ENCODE results near the gene ARHGAP12. TPM values are rescaled to one million over a fixed set of nuclear protein-coding genes. Genes with fewer than 3 reads are reported as not detected.
A peak's percentile ranks its signal among the peaks of the same experiment; 100 is the strongest.

The ARHGAP12 gene
- total RNA-seq, 2 donors from 2014 or later, result 26.3 to 37.2 TPM

GRCh38 chr10:31847515-31847914 is 81.1 kb downstream of the ARHGAP12 start:
- no peaks in the 10 kb centered on the region for H3K27me3 ChIP-seq (replicated peaks; ENCODE audit: insufficient read depth)
- H3K36me3 ChIP-seq, result no peaks in the 10 kb centered on the region
- H3K27ac ChIP-seq, result no peak overlapping the region
- ATAC-seq (ENCODE audit: insufficient number of reproducible peaks, low FRiP score, low read depth) (no peak), DNase-seq (ENCODE audit: low spot score) (no peak)
- H3K9me3 ChIP-seq, result no peaks in the 10 kb centered on the region
- no peak for TF ChIP-seq CTCF (IDR thresholded peaks at IDR 0.05)
- peaks cover 3 to 6% of the 10 kb centered on the region in 2 donors for H3K4me1 ChIP-seq (ENCODE audit: control insufficient read depth in 1 of 2, low read depth in 2 of 2)
- no peak overlapping the region for H3K4me3 ChIP-seq

- no peaks in the 10 kb centered on the region for H3K9me3 ChIP-seq
- no peaks in the 10 kb centered on the region for H3K4me1 ChIP-seq (ENCODE audit: control insufficient read depth in 1 of 2, low read depth in 2 of 2)
- H3K36me3 ChIP-seq, result no peaks in the 10 kb centered on the region
- no peak overlapping the region for H3K27ac ChIP-seq
- DNase-seq (ENCODE audit: low spot score) (no peak), ATAC-seq (ENCODE audit: insufficient number of reproducible peaks, low FRiP score, low read depth) (no peak)
- TF ChIP-seq CTCF (IDR thresholded peaks at IDR 0.05), result no peak
- no peaks in the 10 kb centered on the region for H3K27me3 ChIP-seq (replicated peaks; ENCODE audit: insufficient read depth)
- H3K4me3 ChIP-seq, result no peak overlapping the region
These were observed 89.9 kb downstream of the ARHGAP12 start for GRCh38 chr10:31838709-31839108.

GRCh38 chr10:31838065-31838464 is 90.6 kb downstream of the ARHGAP12 start:
- TF ChIP-seq CTCF (IDR thresholded peaks at IDR 0.05), result no peak
- Histone ChIP-seq H3K27ac (no peak overlapping the region), H3K4me3 (no peak overlapping the region), H3K36me3 (no peaks in the 10 kb centered on the region), H3K27me3 (replicated peaks; ENCODE audit: insufficient read depth) (no peaks in the 10 kb centered on the region), H3K4me1 (ENCODE audit: control insufficient read depth in 1 of 2, low read depth in 2 of 2) (no peaks in the 10 kb centered on the region), H3K9me3 (no peaks in the 10 kb centered on the region)
- ATAC-seq (ENCODE audit: insufficient number of reproducible peaks, low FRiP score, low read depth), result no peak
- no peak for DNase-seq (ENCODE audit: low spot score)

- no peaks in the 10 kb centered on the region for H3K27me3 ChIP-seq (replicated peaks; ENCODE audit: insufficient read depth)
- no peak for ATAC-seq (ENCODE audit: insufficient number of reproducible peaks, low FRiP score, low read depth)
- peak; percentile 79 for TF ChIP-seq CTCF (IDR thresholded peaks at IDR 0.05)
- no peak overlapping the region for H3K27ac ChIP-seq
- H3K4me1 ChIP-seq (ENCODE audit: control insufficient read depth in 1 of 2, low read depth in 2 of 2), result no peaks in the 10 kb centered on the region
- H3K9me3 ChIP-seq, result no peaks in the 10 kb centered on the region
- no peak overlapping the region for H3K4me3 ChIP-seq
- no peaks in the 10 kb centered on the region for H3K36me3 ChIP-seq
- no peak for DNase-seq (ENCODE audit: low spot score)
These were observed 91.8 kb downstream of the ARHGAP12 start for GRCh38 chr10:31836569-31837406.

GRCh38 chr10:31833753-31834152 is 94.9 kb downstream of the ARHGAP12 start:
- DNase-seq (ENCODE audit: low spot score) (no peak), ATAC-seq (ENCODE audit: insufficient number of reproducible peaks, low FRiP score, low read depth) (no peak)
- no peaks in the 10 kb centered on the region for H3K9me3 ChIP-seq
- TF ChIP-seq CTCF (IDR thresholded peaks at IDR 0.05), result no peak
- H3K4me3 ChIP-seq, result no peak overlapping the region
- no peaks in the 10 kb centered on the region for H3K27me3 ChIP-seq (replicated peaks; ENCODE audit: insufficient read depth)
- no peaks in the 10 kb centered on the region for H3K36me3 ChIP-seq
- H3K4me1 ChIP-seq (ENCODE audit: control insufficient read depth in 1 of 2, low read depth in 2 of 2), result peaks cover 0 to 7% of the 10 kb centered on the region in 2 donors
- no peak overlapping the region for H3K27ac ChIP-seq
